ENCODE data around the gene KIF5A. TPM values are rescaled to one million over a fixed set of nuclear protein-coding genes. Genes with fewer than 3 reads are reported as not detected.

KIF5A gene
- total RNA-seq, 1 donor, result 0.72 TPM

DNA sequence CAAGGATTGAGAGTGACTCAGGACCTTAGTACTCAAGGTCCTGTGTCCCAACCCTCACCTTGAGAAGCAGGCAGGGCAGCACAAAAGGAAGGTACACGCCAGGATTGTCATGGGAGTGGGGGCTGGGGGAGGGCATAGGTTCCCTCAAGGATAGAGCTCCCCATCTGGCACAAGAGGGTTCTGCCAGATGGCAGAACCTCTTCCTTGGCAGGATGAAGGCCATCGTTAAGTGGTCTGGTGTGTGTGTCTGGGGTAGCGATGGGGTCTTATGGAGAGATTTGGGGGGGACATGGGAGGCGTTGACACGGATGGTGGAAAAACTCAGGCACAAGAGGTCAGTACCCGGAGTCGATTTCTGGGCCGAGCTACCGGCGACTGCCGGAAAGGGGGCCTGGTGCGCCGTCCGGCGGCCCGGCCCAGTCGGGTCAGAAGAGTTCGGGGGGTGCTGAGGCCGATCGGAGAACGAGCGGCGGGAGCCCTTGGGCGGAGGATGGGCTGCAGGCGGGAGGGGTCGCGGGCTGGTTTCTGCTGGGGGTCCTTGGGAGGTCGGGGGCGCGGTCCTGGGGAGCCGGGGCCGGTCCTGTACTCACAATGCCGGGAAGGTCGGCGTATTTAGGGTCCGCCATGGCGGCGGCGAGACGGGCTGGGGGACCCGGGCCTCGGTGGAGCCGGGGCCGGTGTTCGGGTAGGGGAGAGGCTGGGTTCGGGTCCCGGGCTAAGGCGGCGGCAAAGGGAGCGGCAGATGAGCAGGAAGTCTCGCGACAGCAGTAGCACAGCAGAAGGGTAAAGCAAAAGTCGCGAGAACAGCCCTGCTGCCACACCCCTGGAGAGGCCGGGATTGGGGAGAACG, 3.2 kb upstream of the KIF5A start, which contains the start of gene DCTN2:
DCTN2 (minus strand) TSS at position 755 of the 850 bp plus-strand sequence; CDS start at position 626, 129 bp downstream.
- H3K4me3 ChIP-seq (ENCODE audit: low read depth, low read length), result peak within 1 kb of the TSS; percentile 75
- TF ChIP-seq, protein P1, sequence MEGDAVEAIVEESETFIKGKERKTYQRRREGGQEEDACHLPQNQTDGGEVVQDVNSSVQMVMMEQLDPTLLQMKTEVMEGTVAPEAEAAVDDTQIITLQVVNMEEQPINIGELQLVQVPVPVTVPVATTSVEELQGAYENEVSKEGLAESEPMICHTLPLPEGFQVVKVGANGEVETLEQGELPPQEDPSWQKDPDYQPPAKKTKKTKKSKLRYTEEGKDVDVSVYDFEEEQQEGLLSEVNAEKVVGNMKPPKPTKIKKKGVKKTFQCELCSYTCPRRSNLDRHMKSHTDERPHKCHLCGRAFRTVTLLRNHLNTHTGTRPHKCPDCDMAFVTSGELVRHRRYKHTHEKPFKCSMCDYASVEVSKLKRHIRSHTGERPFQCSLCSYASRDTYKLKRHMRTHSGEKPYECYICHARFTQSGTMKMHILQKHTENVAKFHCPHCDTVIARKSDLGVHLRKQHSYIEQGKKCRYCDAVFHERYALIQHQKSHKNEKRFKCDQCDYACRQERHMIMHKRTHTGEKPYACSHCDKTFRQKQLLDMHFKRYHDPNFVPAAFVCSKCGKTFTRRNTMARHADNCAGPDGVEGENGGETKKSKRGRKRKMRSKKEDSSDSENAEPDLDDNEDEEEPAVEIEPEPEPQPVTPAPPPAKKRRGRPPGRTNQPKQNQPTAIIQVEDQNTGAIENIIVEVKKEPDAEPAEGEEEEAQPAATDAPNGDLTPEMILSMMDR (IDR thresholded peaks at IDR 0.05; ENCODE audit: insufficient read depth, low read length), result no peak
- DNase-seq (ENCODE audit: low read depth), result peak; percentile 98

DNA sequence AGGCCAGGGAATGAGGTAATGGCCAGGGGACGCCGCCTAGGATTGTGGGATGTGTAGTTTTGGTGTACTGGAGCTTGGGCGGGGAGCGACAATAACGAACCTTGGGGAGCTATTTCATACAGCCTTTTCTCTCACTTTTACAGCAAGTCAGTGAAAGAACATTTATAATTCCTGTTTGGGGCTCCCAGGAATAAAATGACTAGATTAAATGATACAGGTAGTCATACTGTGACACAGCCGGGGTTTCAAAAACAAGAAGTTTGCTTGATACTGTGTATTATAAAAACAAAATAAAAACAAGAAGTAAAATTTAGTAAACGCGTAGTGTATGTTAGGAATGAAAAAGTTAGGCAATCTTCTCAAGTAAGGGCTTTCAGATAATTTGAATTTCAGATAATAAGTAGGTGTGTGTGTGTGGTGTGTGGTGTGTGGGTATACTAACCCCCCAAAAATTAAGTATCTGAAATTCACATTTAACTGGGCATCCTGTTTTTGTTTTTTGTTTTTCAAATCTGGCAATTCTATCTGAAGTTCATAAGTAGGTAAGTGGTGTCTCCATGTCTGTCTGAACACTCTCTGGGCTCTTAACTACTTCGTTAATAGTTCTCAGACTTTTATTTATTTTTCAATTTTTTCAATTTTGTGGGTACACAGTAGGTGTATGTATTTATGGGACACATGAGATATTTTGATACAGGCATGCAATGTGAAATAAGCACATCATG, 2.4 kb upstream of the KIF5A start:
- H3K4me3 ChIP-seq (ENCODE audit: low read depth, low read length), result peak overlapping the region; percentile 4
- DNase-seq (ENCODE audit: low read depth), result no peak
- TF ChIP-seq, protein P1 (IDR thresholded peaks at IDR 0.05; ENCODE audit: insufficient read depth, low read length), result no peak

DNA sequence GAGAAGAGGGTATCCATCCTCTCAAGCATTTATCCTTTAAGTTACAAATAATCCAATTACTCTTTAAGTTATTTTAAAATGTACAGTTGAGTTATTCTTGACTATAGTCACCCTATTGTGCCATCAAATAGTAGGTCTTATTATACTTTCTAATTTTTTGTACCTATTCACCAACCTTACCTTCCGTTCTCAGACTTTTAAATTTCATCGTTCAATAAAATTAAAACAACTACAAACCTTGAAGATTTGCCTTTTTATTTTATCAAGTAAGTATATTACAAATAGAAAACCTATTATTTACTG, 1.9 kb upstream of the KIF5A start:
- TF ChIP-seq, protein P1 (IDR thresholded peaks at IDR 0.05; ENCODE audit: insufficient read depth, low read length), result no peak
- no peak overlapping the region for H3K4me3 ChIP-seq (ENCODE audit: low read depth, low read length)
- DNase-seq (ENCODE audit: low read depth), result no peak

DNA sequence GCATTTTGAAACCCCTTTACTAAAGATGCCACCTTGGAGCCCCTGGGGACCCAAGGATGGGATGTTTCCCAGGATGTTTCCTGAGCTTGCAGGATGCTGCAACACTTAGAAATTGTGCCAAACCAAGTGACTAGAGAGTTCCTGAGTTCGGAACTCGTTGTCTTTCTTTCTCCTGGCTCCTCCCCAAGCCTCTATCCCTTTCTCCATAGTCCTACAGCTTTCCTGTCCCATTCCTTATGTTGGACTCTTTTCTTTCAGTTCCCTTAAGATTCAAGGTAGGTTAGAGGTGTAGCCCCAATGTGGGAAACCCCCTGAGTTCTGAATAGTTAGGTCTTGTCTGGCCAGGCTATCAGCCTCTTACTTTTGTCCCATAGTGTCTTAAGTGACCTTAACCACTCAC, 1.4 kb upstream of the KIF5A start:
- no peak overlapping the region for H3K4me3 ChIP-seq (ENCODE audit: low read depth, low read length)
- TF ChIP-seq, protein P1 (IDR thresholded peaks at IDR 0.05; ENCODE audit: insufficient read depth, low read length), result no peak
- DNase-seq (ENCODE audit: low read depth), result no peak

DNA sequence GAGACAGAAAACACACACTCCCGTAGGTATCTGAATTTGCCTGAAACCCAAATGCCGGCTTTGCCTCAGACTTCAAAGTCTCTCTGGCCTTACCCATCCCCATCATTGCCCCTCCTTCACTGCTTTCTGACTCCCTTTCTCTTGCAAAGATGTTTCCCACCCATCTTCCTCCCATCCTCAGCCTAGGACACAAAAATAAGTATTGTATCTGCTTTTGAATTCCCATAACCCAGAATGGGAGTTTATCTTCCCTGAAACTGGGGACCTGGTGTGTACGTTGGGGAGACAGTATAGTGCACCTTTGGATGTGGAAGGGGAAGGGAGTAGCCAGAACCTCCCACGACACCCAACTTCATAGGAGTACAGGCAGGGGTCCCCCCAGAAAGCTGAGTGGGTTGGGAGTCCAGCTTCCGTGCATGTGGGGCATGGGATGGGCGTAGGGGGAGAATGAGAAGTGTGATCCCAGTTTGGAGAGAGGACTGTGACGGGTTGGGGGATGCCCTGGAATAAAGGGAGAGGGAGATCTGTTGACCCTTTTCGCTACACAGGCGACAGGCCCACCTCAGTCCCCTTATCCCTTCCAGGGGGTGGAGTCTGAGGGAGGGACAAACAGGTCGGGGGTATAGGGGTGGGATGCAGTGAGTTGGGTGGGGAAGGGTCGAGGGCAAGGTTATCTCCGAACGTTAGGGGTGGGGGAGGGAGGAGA, 488 bp upstream of the KIF5A start:
- TF ChIP-seq, protein P1 (IDR thresholded peaks at IDR 0.05; ENCODE audit: insufficient read depth, low read length), result no peak
- H3K4me3 ChIP-seq (ENCODE audit: low read depth, low read length), result peak overlapping the region; percentile 62
- no peak for DNase-seq (ENCODE audit: low read depth)

DNA sequence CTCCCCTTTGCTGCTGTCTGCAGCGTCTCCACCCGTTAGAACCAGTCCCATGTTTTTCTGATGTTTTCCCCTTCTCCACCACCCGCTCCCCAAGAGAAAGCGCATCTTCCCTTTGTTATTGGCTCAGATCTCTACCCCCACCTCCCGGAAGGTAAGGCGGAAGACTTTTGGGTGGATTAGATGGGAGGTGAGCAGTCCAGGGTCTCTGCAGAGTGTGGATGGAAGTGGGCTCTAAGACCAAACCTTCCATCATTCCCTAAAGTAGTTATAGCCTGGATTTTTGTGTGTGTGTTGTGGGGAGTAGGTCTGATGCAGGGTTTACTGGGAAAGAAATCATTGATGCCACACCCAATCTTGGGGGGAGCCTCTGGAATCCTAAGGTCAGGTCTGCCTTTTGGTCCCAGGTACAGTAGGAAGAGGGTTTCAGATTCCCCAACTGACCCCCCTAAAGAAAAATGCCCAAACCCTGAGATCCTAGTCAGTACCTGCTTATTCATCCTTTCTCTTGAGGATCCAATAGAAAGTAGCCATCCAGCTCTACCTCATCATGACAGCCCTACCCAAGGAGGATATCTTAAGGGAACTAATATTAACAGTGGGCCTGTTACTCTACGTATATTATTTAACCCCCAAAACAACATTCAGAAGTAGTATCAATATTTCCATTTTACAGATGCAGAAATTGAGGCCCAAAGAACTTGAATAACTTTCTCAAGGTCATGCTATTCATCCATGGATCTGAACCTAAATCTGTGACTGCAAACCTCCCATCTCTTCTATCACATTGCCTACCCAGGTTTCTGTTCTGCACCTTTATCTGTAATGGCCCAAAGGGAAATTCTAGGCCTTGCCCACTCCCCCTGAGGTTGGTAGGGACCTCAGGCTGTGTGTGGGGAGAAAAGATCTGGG, 1.1 kb downstream of the KIF5A start:
- TF ChIP-seq, protein P1 (IDR thresholded peaks at IDR 0.05; ENCODE audit: insufficient read depth, low read length), result no peak
- peak overlapping the region; percentile 62 for H3K4me3 ChIP-seq (ENCODE audit: low read depth, low read length)
- DNase-seq (ENCODE audit: low read depth), result no peak

Measured in fibroblast of the aortic adventitia (primary cell).